PFSK-1 (cell line): ENCODE results near the gene ANKRD13A.

Experiments used
- FOXP2 ChIP-seq: optimal IDR thresholded peaks from 2 replicates; pipeline ENCODE3; 2011; ENCODE audit warnings: borderline replicate concordance, control low read depth, inconsistent platforms; ENCODE audit not compliant: insufficient read depth; ENCODE audit errors: extremely low read length, extremely low read depth
- POLR2AphosphoS5 ChIP-seq: IDR thresholded peaks from 2 replicates; pipeline ENCODE4 v1.6.1; 2012; ENCODE audit warnings: low read depth, mild to moderate bottlenecking, control low read depth, low read length, moderate library complexity
- SIN3A ChIP-seq: IDR thresholded peaks from 2 replicates; pipeline ENCODE4 v1.6.1; 2012; ENCODE audit warnings: mild to moderate bottlenecking, low read length, moderate library complexity, borderline replicate concordance; ENCODE audit not compliant: insufficient read depth
- TAF1 ChIP-seq: IDR thresholded peaks from 2 replicates; pipeline ENCODE4 v1.6.1; 2012; ENCODE audit warnings: low read length, control low read depth, borderline replicate concordance; ENCODE audit not compliant: insufficient read depth
- TF ChIP-seq, protein P1 (sequence below), 2 experiments: IDR thresholded peaks; 2 replicates each; pipeline versions ENCODE4 v1.6.1 to v1.8.0; 2011 to 2012; ENCODE audit warnings: low read depth in 2 of 2, low read length in 2 of 2, control low read depth in 1 of 2, inconsistent platforms in 1 of 2, mild to moderate bottlenecking in 1 of 2, moderate library complexity in 1 of 2; ENCODE audit not compliant: insufficient read depth in 1 of 2

DNA sequence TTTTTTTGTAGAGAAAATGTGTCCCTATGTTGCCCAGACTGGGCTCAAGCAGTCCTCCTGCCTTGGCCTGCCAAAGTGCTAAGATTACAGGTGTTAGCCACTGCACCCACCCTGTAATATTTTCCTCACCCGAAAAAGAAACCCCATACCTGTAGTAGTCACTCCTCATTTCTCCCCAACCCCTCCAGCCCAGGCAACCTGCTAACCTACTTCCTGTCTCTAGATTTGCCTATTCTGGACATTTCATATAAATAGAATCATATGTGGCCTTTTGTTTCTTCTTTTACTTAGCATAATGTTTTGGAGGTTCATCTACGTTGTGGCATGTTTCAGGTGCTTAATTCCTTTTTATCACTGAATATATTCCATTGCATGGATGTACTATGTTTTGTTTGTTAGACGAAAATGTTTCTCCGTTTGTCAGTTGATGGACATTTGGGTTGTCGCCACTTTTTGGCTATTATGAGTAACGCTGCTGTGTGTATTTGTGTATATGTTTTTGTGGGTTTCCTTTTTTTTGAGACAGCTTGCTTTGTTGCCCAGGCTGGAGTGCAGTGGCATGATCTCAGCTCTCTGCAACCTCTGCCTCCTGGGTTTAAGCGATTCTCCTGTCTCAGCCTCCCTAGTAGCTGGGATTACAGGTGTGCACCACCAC is 6.2 kb downstream of the ANKRD13A start:
- no peak for TF ChIP-seq POLR2AphosphoS5
- TF ChIP-seq, protein P1, sequence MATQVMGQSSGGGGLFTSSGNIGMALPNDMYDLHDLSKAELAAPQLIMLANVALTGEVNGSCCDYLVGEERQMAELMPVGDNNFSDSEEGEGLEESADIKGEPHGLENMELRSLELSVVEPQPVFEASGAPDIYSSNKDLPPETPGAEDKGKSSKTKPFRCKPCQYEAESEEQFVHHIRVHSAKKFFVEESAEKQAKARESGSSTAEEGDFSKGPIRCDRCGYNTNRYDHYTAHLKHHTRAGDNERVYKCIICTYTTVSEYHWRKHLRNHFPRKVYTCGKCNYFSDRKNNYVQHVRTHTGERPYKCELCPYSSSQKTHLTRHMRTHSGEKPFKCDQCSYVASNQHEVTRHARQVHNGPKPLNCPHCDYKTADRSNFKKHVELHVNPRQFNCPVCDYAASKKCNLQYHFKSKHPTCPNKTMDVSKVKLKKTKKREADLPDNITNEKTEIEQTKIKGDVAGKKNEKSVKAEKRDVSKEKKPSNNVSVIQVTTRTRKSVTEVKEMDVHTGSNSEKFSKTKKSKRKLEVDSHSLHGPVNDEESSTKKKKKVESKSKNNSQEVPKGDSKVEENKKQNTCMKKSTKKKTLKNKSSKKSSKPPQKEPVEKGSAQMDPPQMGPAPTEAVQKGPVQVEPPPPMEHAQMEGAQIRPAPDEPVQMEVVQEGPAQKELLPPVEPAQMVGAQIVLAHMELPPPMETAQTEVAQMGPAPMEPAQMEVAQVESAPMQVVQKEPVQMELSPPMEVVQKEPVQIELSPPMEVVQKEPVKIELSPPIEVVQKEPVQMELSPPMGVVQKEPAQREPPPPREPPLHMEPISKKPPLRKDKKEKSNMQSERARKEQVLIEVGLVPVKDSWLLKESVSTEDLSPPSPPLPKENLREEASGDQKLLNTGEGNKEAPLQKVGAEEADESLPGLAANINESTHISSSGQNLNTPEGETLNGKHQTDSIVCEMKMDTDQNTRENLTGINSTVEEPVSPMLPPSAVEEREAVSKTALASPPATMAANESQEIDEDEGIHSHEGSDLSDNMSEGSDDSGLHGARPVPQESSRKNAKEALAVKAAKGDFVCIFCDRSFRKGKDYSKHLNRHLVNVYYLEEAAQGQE (IDR thresholded peaks at IDR 0.05; ENCODE audit: insufficient read depth in 1 of 2, low read depth in 2 of 2, low read length in 2 of 2), result no peak
- no peak for TF ChIP-seq TAF1
- TF ChIP-seq FOXP2, result no peak
- no peak for TF ChIP-seq SIN3A
